Measurements from ENCODE around the gene KRTAP9-3. TPM values are rescaled to one million over a fixed set of nuclear protein-coding genes. Genes with fewer than 3 reads are reported as not detected.

The KRTAP9-3 gene
- total RNA-seq, 1 experiment from 2014 or later = not detected

DNA sequence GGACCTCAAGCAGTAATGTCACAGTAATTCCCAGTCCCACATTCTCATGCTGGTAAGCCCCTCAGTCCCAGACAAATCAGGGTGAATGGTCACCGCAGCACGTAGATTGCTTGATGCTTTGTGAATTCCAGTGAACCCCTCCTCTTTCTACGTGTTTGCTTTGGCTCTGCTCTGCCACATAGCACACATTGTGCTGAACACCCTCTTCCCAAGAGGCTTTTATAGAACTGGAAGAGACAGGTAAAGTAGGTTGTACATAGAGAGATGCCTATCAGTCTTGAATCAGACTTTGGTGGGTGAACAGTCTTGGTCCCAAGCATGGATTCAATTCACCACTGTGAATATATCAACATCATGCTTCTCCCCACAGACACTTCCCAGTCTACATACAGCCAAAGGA lies 32.4 kb downstream of the KRTAP9-3 start:
- Mint-ChIP-seq H3K27me3 (ENCODE audit: low read depth) (peaks cover 4% of the 10 kb centered on the region; the same call in 1 of the 2 replicates), H3K9me3 (no peaks in the 10 kb centered on the region), H3K27ac (no peak overlapping the region), H3K36me3 (no peaks in the 10 kb centered on the region), H3K4me1 (no peaks in the 10 kb centered on the region), H3K4me3 (no peak overlapping the region)
- ATAC-seq (no peak), DNase-seq (ENCODE audit: low spot score) (no peak)
- TF ChIP-seq ZNF396 (CRISPR knock-in tag; IDR thresholded peaks at IDR 0.05; ENCODE audit: borderline replicate concordance) (no peak), NFE2L1 (CRISPR knock-in tag; IDR thresholded peaks at IDR 0.05) (no peak), TCF7 (CRISPR knock-in tag; IDR thresholded peaks at IDR 0.05; ENCODE audit: low read depth) (no peak), EMX1 (CRISPR knock-in tag; IDR thresholded peaks at IDR 0.05) (no peak), SMAD4 (CRISPR knock-in tag; IDR thresholded peaks at IDR 0.05) (no peak), NR1H2 (CRISPR knock-in tag; IDR thresholded peaks at IDR 0.05) (no peak)
- TF ChIP-seq, protein P1, sequence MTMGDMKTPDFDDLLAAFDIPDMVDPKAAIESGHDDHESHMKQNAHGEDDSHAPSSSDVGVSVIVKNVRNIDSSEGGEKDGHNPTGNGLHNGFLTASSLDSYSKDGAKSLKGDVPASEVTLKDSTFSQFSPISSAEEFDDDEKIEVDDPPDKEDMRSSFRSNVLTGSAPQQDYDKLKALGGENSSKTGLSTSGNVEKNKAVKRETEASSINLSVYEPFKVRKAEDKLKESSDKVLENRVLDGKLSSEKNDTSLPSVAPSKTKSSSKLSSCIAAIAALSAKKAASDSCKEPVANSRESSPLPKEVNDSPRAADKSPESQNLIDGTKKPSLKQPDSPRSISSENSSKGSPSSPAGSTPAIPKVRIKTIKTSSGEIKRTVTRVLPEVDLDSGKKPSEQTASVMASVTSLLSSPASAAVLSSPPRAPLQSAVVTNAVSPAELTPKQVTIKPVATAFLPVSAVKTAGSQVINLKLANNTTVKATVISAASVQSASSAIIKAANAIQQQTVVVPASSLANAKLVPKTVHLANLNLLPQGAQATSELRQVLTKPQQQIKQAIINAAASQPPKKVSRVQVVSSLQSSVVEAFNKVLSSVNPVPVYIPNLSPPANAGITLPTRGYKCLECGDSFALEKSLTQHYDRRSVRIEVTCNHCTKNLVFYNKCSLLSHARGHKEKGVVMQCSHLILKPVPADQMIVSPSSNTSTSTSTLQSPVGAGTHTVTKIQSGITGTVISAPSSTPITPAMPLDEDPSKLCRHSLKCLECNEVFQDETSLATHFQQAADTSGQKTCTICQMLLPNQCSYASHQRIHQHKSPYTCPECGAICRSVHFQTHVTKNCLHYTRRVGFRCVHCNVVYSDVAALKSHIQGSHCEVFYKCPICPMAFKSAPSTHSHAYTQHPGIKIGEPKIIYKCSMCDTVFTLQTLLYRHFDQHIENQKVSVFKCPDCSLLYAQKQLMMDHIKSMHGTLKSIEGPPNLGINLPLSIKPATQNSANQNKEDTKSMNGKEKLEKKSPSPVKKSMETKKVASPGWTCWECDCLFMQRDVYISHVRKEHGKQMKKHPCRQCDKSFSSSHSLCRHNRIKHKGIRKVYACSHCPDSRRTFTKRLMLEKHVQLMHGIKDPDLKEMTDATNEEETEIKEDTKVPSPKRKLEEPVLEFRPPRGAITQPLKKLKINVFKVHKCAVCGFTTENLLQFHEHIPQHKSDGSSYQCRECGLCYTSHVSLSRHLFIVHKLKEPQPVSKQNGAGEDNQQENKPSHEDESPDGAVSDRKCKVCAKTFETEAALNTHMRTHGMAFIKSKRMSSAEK (CRISPR knock-in tag; IDR thresholded peaks at IDR 0.05; ENCODE audit: borderline replicate concordance) = no peak
- TF ChIP-seq, protein P2, sequence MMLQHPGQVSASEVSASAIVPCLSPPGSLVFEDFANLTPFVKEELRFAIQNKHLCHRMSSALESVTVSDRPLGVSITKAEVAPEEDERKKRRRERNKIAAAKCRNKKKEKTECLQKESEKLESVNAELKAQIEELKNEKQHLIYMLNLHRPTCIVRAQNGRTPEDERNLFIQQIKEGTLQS (CRISPR knock-in tag; conservative IDR thresholded peaks at IDR 0.05) = no peak
- TF ChIP-seq, protein P3, sequence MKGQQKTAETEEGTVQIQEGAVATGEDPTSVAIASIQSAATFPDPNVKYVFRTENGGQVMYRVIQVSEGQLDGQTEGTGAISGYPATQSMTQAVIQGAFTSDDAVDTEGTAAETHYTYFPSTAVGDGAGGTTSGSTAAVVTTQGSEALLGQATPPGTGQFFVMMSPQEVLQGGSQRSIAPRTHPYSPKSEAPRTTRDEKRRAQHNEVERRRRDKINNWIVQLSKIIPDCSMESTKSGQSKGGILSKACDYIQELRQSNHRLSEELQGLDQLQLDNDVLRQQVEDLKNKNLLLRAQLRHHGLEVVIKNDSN (CRISPR knock-in tag; IDR thresholded peaks at IDR 0.05) = no peak
- TF ChIP-seq, protein P4, sequence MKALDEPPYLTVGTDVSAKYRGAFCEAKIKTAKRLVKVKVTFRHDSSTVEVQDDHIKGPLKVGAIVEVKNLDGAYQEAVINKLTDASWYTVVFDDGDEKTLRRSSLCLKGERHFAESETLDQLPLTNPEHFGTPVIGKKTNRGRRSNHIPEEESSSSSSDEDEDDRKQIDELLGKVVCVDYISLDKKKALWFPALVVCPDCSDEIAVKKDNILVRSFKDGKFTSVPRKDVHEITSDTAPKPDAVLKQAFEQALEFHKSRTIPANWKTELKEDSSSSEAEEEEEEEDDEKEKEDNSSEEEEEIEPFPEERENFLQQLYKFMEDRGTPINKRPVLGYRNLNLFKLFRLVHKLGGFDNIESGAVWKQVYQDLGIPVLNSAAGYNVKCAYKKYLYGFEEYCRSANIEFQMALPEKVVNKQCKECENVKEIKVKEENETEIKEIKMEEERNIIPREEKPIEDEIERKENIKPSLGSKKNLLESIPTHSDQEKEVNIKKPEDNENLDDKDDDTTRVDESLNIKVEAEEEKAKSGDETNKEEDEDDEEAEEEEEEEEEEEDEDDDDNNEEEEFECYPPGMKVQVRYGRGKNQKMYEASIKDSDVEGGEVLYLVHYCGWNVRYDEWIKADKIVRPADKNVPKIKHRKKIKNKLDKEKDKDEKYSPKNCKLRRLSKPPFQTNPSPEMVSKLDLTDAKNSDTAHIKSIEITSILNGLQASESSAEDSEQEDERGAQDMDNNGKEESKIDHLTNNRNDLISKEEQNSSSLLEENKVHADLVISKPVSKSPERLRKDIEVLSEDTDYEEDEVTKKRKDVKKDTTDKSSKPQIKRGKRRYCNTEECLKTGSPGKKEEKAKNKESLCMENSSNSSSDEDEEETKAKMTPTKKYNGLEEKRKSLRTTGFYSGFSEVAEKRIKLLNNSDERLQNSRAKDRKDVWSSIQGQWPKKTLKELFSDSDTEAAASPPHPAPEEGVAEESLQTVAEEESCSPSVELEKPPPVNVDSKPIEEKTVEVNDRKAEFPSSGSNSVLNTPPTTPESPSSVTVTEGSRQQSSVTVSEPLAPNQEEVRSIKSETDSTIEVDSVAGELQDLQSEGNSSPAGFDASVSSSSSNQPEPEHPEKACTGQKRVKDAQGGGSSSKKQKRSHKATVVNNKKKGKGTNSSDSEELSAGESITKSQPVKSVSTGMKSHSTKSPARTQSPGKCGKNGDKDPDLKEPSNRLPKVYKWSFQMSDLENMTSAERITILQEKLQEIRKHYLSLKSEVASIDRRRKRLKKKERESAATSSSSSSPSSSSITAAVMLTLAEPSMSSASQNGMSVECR (CRISPR knock-in tag; IDR thresholded peaks at IDR 0.05; ENCODE audit: borderline replicate concordance) = no peak
- ChIA-PET POLR2A (interaction anchor here (0.6 kb wide), 1 partner anchor 135 kb away, joined by 3 read pairs; no protein-coding TSS in a partner anchor), CTCF (no interaction called here)

DNA sequence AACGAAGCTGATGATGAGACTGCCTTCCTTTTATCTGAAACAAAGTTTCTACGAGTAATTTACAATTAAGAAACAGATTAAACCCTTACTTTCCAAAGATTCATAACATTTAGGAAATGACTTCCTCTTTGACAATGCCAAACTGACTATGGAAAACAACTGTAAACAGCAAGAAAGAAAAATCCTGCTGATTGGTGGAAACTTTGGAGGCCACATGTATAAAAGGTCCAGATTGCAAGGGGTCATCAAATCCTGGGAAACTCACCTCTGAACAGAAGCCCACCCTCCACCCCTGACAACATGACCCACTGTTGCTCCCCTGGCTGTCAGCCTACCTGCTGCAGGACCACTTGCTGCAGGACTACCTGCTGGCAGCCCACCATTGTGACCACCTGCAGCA lies 32.8 kb downstream of the KRTAP9-3 start, which contains the start of gene KRTAP9-6:
TSS of gene KRTAP9-6 (plus strand) at position 301 of the 400 bp plus-strand sequence. CDS start at position 301, 0 bp downstream.
- no peaks in the 10 kb centered on the region for H3K9me3 Mint-ChIP-seq
- no peak within 1 kb of the TSS for H3K27ac Mint-ChIP-seq
- ATAC-seq (no peak), DNase-seq (ENCODE audit: low spot score) (no peak)
- no peaks in the 10 kb centered on the region for H3K36me3 Mint-ChIP-seq
- no peak for TF ChIP-seq KAT7 (CRISPR knock-in tag; IDR thresholded peaks at IDR 0.05; ENCODE audit: borderline replicate concordance)
- TF ChIP-seq PRRX2 (CRISPR knock-in tag; IDR thresholded peaks at IDR 0.05) = no peak
- TF ChIP-seq, protein P5, sequence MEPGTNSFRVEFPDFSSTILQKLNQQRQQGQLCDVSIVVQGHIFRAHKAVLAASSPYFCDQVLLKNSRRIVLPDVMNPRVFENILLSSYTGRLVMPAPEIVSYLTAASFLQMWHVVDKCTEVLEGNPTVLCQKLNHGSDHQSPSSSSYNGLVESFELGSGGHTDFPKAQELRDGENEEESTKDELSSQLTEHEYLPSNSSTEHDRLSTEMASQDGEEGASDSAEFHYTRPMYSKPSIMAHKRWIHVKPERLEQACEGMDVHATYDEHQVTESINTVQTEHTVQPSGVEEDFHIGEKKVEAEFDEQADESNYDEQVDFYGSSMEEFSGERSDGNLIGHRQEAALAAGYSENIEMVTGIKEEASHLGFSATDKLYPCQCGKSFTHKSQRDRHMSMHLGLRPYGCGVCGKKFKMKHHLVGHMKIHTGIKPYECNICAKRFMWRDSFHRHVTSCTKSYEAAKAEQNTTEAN (CRISPR knock-in tag; IDR thresholded peaks at IDR 0.05) = no peak
- no peak for TF ChIP-seq MXD4 (CRISPR knock-in tag; IDR thresholded peaks at IDR 0.05; ENCODE audit: borderline replicate concordance)
- no peak for TF ChIP-seq CBFB (CRISPR knock-in tag; IDR thresholded peaks at IDR 0.05; ENCODE audit: low read depth)
- TF ChIP-seq ZNF317 (CRISPR knock-in tag; IDR thresholded peaks at IDR 0.05; ENCODE audit: borderline replicate concordance, low read depth) = no peak
- TF ChIP-seq ZNF396 (CRISPR knock-in tag; IDR thresholded peaks at IDR 0.05; ENCODE audit: borderline replicate concordance) = no peak
- TF ChIP-seq HMGA2 (CRISPR knock-in tag; IDR thresholded peaks at IDR 0.05) = no peak
- TF ChIP-seq SOX15 (CRISPR knock-in tag; IDR thresholded peaks at IDR 0.05) = no peak
- no peak within 1 kb of the TSS for H3K4me3 Mint-ChIP-seq
- ChIA-PET POLR2A (no interaction called here), CTCF (no interaction called here)
- no peaks in the 10 kb centered on the region for H3K4me1 Mint-ChIP-seq
- peaks cover 4% of the 10 kb centered on the region; the same call in 1 of the 2 replicates for H3K27me3 Mint-ChIP-seq (ENCODE audit: low read depth)
